HepG2 (cell line): ENCODE measurements around the gene PSEN1. TPM values are rescaled to one million over a fixed set of nuclear protein-coding genes. Genes with fewer than 3 reads are reported as not detected.

Experiments used
- ATAC-seq: fragments of 200-7000 bp; cut with Tn5 transposase; 3 replicates; pipeline ENCODE4 v1.9.1; 2020; ENCODE audit warnings: mild to moderate bottlenecking, moderate library complexity
- BruUV-seq: library from RNA; stranded (reverse); fragments of 400-500 nt; replicated peaks from 2 replicates; lab custom pipeline; 2021; lab: Mats Ljungman, UMichigan
- CTCF ChIA-PET: fragments of 300-600 bp; formaldehyde crosslinking; extraction: SDS; loops from one replicate; lab custom pipeline; 2021; ENCODE audit warnings: low total read pairs, inconsistent platforms, low intra/inter-chr PET ratio; lab: Yijun Ruan, JAX
- POLR2A ChIA-PET: fragments of 350-600 bp; sonication (Branson Sonifier 250); formaldehyde crosslinking; loops from one replicate; lab custom pipeline; 2020; ENCODE audit warnings: antibody characterized with exemption, inconsistent platforms; lab: Yijun Ruan, JAX
- DNase-seq: peaks from one replicate; pipeline ENCODE4 v3.0.0-alpha.2; 2015; ENCODE audit warnings: low spot score
- FAIRE-seq: peaks from 3 replicates; lab custom pipeline; 2011; peaks lifted over from hg19 to GRCh38; lab: Jason Lieb, UNC
- H2AFZ ChIP-seq: one replicate; pipeline ENCODE4 v1.6.1; 2011; ENCODE audit warnings: low read length, inconsistent platforms
- H3K27ac ChIP-seq: fragments of 300-600 bp; 3 replicates; pipeline ENCODE4 v1.8.0; 2011; ENCODE audit warnings: mixed run types, mild to moderate bottlenecking, mixed read lengths, low read length, inconsistent platforms; ENCODE audit not compliant: insufficient read depth; ENCODE audit errors: extremely low read length
- H3K27me3 ChIP-seq, 2 experiments: fragments of 200-600 bp in 1 of 2; 2 replicates in 1 of 2; 3 replicates in 1 of 2; pipeline versions ENCODE4 v1.6.0 to v1.8.0; 2011; ENCODE audit warnings: low read length in 2 of 2, mild to moderate bottlenecking in 2 of 2, moderate library complexity in 2 of 2, inconsistent platforms in 1 of 2; ENCODE audit not compliant: insufficient read depth in 2 of 2, control insufficient read depth in 1 of 2
- H3K36me3 ChIP-seq, 2 experiments: fragments of 200-600 bp in 1 of 2; replicated peaks in 1 of 2; 2 replicates in 1 of 2; 3 replicates in 1 of 2; pipeline versions ENCODE4 v1.5.1 to v1.8.0; 2011; ENCODE audit warnings: low read length in 2 of 2, inconsistent platforms in 1 of 2; ENCODE audit not compliant: insufficient read depth in 2 of 2, control insufficient read depth in 1 of 2
- H3K4me1 ChIP-seq: 2 replicates; pipeline ENCODE4 v1.5.1; 2012; ENCODE audit warnings: low read length, inconsistent platforms; ENCODE audit not compliant: insufficient read depth
- H3K4me2 ChIP-seq: 2 replicates; pipeline ENCODE4 v1.6.0; 2011; ENCODE audit warnings: low read depth, low read length, inconsistent platforms
- H3K4me3 ChIP-seq, 3 experiments: fragments of 200-600 bp in 1 of 3; sonication (generic), shearing (Covaris generic) in 1 of 3; replicated peaks in 1 of 3; 2 replicates each; pipeline ENCODE4 v1.5.1; 2011 to 2016; ENCODE audit warnings: low read length in 3 of 3, inconsistent platforms in 2 of 3, low read depth in 2 of 3, mild to moderate bottlenecking in 2 of 3, control low read depth in 1 of 3, mixed read lengths in 1 of 3; ENCODE audit not compliant: insufficient read depth in 1 of 3
- H3K79me2 ChIP-seq: one replicate; pipeline ENCODE4 v1.6.1; 2011; ENCODE audit warnings: low read length, inconsistent platforms; ENCODE audit not compliant: insufficient read depth
- H3K9ac ChIP-seq: 2 replicates; pipeline ENCODE4 v1.6.0; 2011; ENCODE audit warnings: mild to moderate bottlenecking, low read depth, low read length, inconsistent platforms; ENCODE audit not compliant: insufficient read depth
- H3K9me3 ChIP-seq: 2 replicates; pipeline ENCODE4 v1.5.1; 2012; ENCODE audit warnings: mild to moderate bottlenecking, low read length
- H4K20me1 ChIP-seq: 2 replicates; pipeline ENCODE4 v1.6.0; 2011; ENCODE audit warnings: inconsistent platforms, mild to moderate bottlenecking, low read length, moderate library complexity; ENCODE audit not compliant: insufficient read depth
- JUND ChIP-seq: sonication (generic); formaldehyde crosslinking; IDR thresholded peaks from 2 replicates; pipeline ENCODE4 v1.8.0; 2022; ENCODE audit warnings: mild to moderate bottlenecking, missing genetic modification reagents
- PATZ1 ChIP-seq: sonication (generic); formaldehyde crosslinking; IDR thresholded peaks from 2 replicates; pipeline ENCODE4 v1.4.0; 2020; ENCODE audit warnings: missing genetic modification reagents
- PBX3 ChIP-seq: sonication (generic); formaldehyde crosslinking; IDR thresholded peaks from 2 replicates; pipeline ENCODE4 v1.8.1; 2023; ENCODE audit warnings: missing genetic modification reagents, inconsistent platforms, borderline replicate concordance
- PLSCR1 ChIP-seq: sonication (generic); formaldehyde crosslinking; IDR thresholded peaks from 2 replicates; pipeline ENCODE4 v1.5.0; 2020; ENCODE audit warnings: missing genetic modification reagents, mild to moderate bottlenecking, borderline replicate concordance
- SIX1 ChIP-seq: sonication (generic); formaldehyde crosslinking; IDR thresholded peaks from 2 replicates; pipeline ENCODE4 v1.4.0; 2020; ENCODE audit warnings: missing genetic modification reagents, borderline replicate concordance
- SMC3 ChIP-seq: IDR thresholded peaks from 2 replicates; pipeline ENCODE4 v1.6.1; 2011; ENCODE audit warnings: low read length, improper control_type of control experiment
- SUZ12 ChIP-seq: fragments of 150-350 bp; IDR thresholded peaks from 2 replicates; pipeline ENCODE4 v1.6.1; 2014; ENCODE audit warnings: low read depth, low read length
- ZNF281 ChIP-seq: sonication (generic); formaldehyde crosslinking; IDR thresholded peaks from 2 replicates; pipeline ENCODE4 v1.4.0; 2020; ENCODE audit warnings: missing genetic modification reagents, borderline replicate concordance
- ZNF501 ChIP-seq: sonication (generic); formaldehyde crosslinking; IDR thresholded peaks from 2 replicates; pipeline ENCODE4 v1.5.1; 2020; ENCODE audit warnings: mild to moderate bottlenecking, moderate library complexity, missing genetic modification reagents
- ZNF687 ChIP-seq: sonication (generic); formaldehyde crosslinking; IDR thresholded peaks from 2 replicates; pipeline ENCODE4 v1.5.1; 2020; ENCODE audit warnings: mild to moderate bottlenecking, missing genetic modification reagents, moderate library complexity
- ZNF724P ChIP-seq: sonication (generic); formaldehyde crosslinking; IDR thresholded peaks from 2 replicates; pipeline ENCODE4 v1.8.0; 2022; ENCODE audit warnings: missing genetic modification reagents, borderline replicate concordance
- WGBS: methylation state at CpG from one replicate; pipeline ENCODE4 v1.1.6; 2017; ENCODE audit warnings: low lambda C conversion rate; 5-methylcytosine and 5-hydroxymethylcytosine counted together
- in situ Hi-C: cut with HindIII; loops from 2 replicates; pipeline ENCODE4 v1.10.0; 2017; ENCODE audit warnings: low pct_unique_long_range_greater_than_20kb; ENCODE audit not compliant: extremely low pct_ligation_motif_present
- intact Hi-C: fragments of 100-400 bp; cut with micrococcal nuclease; formaldehyde crosslinking; loops from one replicate; pipeline ENCODE4 v1.10.0; 2022; ENCODE audit not compliant: unreplicated experiment
- polyA plus RNA-seq, 8 experiments: library from polyadenylated mRNA; depleted of rRNA in 3 of 8; stranded (reverse) in 7 of 8; unstranded in 1 of 8; fragments of >200 nt; fragmentation: Illumina TruSeq in 4 of 8; extraction: Trizol in 4 of 8; gene quantifications; 2 replicates each; pipeline versions ENCODE4 v1.2.1 to v1.2.3, GENCODE V29; 2011 to 2016; ENCODE audit warnings: low read depth in 4 of 8, missing spikeins in 1 of 8, mixed read lengths in 1 of 8; ENCODE audit not compliant: insufficient read depth in 1 of 8
- total RNA-seq, 5 experiments: library from RNA; depleted of rRNA; stranded (reverse); fragments of >200 nt; fragmentation: Illumina TruSeq; extraction: Trizol; gene quantifications; 2 replicates each; pipeline ENCODE4 v1.2.3, GENCODE V29; 2016; ENCODE audit warnings: low read depth in 1 of 5

Gene PSEN1
- total and polyA plus RNA-seq, 2 of the 13 experiments (the other 11 are each of a cell fraction or from before 2014, with no cell fraction given): 12.5 to 26.6 TPM

GRCh38 chr14:73264080-73264884, 128.0 kb downstream of the PSEN1 start:
- Histone ChIP-seq H3K36me3 (no peaks in the 10 kb centered on the region), H4K20me1 (no peaks in the 10 kb centered on the region), H3K9me3 (no peaks in the 10 kb centered on the region), H2AFZ (no peak overlapping the region), H3K79me2 (no peaks in the 10 kb centered on the region), H3K9ac (peak overlapping the region; percentile 44; the same call in 1 of the 2 replicates), H3K27ac (no peak overlapping the region), H3K4me3 (peak overlapping the region; percentile 19 to 46 (median 23); a peak in 2 of 6 replicates), H3K4me2 (peak overlapping the region; percentile 64), H3K27me3 (peaks cover 2 to 39% of the 10 kb centered on the region in 2 experiments; a peak in 3 of 5 replicates), H3K4me1 (peaks cover 44% of the 10 kb centered on the region)
- BruUV-seq: no TSS peak
- ATAC-seq: peak; percentile 29
- ChIA-PET CTCF (no interaction called here), POLR2A (interaction anchor here (0.6 to 1.5 kb wide), 3 partner anchors 194 to 350 kb away, joined by 3 to 4 read pairs (median 4); partner anchors contain the start of gene NUMB)
- FAIRE-seq: no peak
- intact Hi-C loops: no loop called here
- 23% methylated on average over 8 of the region's 23 CpGs for WGBS
- DNase-seq: no peak
- in situ Hi-C loops: no loop called here
- no peak for TF ChIP-seq ZNF281
- no peak for TF ChIP-seq JUND (CRISPR knock-in tag)
- no peak for TF ChIP-seq SUZ12
- 0 out of 2 replicates have a peak, but pooled peaks have one; percentile 26 for TF ChIP-seq ZNF501 (CRISPR knock-in tag)
- no peak for TF ChIP-seq SMC3
- peak; percentile 69 for TF ChIP-seq ZNF687
- no peak for TF ChIP-seq ZNF724P (CRISPR knock-in tag)
- TF ChIP-seq PBX3: no peak
- TF ChIP-seq PLSCR1 (CRISPR knock-in tag): no peak
- TF ChIP-seq SIX1 (CRISPR knock-in tag): no peak
- TF ChIP-seq PATZ1 (CRISPR knock-in tag): peak; percentile 61
